RPMI7951 (cell line): Measurements from ENCODE around the gene CUX1. TPM values are rescaled to one million over a fixed set of nuclear protein-coding genes. Genes with fewer than 3 reads are reported as not detected.
"Not testable (repeated sequence)": the region's sequence is repeated elsewhere in the genome, so short reads cannot be mapped to it uniquely, and the experiment has no call there.

Experiments used
- DNase-seq: peaks from one replicate; pipeline ENCODE4 v3.0.0-alpha.2; 2012; ENCODE audit warnings: low read depth
- total RNA-seq: library from RNA; depleted of rRNA; stranded (reverse); fragments of >200 nt; shearing (Covaris generic); gene quantifications from 2 replicates; pipeline ENCODE4 v1.2.3, GENCODE V29; 2014

The CUX1 gene
- total RNA-seq, 1 experiment from 2014 or later = 28.6 TPM

DNA sequence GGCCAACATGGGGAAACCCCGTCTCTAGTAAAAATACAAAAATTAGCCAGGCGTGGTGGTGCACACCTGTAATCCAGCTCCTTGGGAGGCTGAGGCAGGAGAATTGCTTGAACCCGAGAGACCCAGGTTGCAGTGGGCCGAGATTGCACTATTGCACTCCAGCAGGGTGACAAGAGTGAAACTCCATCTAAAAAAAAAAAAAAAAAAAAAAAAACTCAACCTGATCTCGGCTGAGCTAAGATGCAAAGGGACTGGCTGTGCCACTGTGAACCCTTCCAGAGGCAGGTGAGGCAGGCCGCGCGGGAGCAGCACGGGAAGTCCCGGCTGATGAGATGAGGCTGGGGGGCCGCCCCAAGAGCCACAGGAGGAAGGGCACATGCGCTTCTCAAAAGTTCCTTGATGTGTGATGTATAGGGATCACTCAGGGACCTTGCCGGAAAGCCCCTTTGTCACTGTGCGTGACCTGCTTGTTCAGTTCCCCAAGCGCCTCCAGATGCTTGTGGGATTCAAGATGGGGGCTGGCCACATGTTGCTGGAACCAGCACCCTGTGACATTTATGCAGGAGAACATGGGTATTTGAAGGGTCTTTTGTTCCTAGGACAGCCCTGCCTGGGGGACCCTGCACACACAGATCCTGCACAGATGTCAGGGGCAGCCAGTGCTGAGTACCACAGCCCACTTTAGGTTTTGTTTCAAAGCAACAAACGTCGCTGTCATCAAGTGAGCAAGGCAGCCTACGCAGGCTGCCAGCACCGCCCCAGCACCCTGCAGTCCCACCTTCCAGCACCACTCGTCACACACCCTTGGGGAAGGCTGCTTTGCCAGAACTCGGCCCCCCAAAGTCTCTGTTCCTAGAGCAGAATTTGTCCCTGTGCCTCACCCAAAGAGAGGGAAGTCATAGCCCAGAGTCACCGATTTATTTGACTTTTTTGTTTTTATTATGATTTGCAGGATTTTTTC lies 394.4 kb downstream of the CUX1 start:
- DNase-seq = no peak

DNA sequence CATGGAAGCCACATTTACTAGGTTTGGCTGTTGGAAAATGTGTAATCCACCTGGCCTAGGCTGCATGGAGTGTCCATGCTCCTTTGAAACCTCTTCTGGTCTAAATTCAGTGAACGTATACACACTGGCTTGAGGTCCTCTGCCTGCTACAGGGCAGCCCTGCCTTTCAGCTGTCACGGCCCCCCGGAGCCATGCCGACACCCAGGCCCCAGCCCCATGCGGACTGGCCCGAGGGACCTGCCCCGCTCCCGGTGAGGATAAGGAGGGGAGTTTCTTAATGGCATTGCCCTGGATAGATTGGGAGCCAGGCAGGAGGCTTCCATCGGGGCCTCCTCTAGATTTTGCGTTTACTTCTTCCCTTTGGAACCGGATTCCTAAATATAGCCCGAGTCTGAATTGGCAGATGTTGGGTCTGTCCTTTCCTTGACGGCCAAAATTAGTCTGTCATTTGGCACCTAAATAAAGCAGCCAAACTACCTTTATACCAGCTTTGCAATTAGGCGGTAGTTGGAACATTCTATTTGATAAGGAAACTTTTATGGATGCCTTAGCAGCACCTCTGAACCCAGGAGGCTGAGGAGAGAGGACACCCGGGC lies 397.1 kb downstream of the CUX1 start:
- no peak for DNase-seq

- DNase-seq = no peak
These were observed 397.8 kb downstream of the CUX1 start for GRCh38 chr7:102215256-102215655.

DNA sequence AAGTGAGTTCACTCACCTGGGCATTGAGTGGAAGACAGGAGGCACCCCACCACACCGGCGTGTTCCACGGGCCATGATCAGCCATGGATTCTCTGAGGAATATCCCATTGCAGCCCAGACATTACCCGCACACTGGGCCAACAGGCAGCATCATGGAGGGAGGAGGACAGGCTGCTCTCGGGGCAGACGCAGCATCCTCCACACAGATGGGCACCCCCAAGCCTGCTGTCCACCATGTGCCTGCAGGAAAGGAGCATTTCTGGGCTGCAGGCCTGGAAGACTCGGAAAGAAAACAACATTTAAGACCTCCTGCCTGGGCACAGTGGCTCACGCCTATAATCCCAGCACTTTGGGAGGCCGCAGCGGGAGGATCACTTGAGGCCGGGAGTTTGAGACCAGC lies 398.3 kb downstream of the CUX1 start:
- DNase-seq = no peak

- no peak for DNase-seq
These were observed 399.3 kb downstream of the CUX1 start for GRCh38 chr7:102216573-102217314.

GRCh38 chr7:102220229-102220850 lies 402.9 kb downstream of the CUX1 start:
- no peak for DNase-seq

DNA sequence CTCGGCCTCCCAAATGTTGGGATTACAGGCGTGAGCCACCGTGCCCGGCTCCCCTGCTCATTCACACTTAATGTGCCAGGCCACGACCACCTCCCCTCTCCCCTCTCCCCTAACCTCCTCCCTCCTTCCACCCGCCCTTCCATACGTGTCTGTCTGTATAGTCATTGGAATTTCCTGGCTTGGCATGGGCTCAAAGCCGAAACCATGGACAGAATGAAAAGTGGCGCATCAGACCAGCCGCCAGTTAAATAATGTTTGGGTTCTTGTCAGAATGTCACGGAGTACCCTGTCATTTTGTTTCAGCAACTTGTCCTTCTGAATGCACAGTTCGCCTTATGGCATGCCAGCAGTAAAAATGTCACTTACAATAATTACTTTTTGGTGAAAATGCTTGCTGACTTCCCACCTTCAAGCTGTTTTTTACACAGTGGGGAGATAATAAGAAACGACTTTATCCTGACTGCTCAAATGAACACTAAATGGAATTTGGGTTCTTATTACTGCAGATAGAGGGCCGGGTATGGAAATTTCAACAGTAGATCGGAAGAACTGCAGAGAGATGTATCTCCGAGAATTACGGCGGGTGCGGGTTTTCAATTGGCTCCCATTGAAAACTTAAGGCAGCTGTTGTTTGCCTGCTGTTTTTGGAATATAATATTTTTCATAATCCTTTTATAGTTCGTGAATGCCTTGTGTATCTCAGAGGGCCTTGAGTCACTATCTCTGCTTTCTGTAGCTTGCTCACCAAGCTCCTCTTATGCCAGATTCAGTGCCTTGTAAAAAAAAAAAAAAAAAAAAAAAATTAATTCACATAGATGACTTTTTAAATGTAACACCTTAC lies 403.8 kb downstream of the CUX1 start:
- DNase-seq = peak; percentile 15

- no peak for DNase-seq
These were observed 404.5 kb downstream of the CUX1 start for GRCh38 chr7:102221961-102222360.

GRCh38 chr7:102222445-102222844 lies 405.0 kb downstream of the CUX1 start:
- DNase-seq = no peak

GRCh38 chr7:102223184-102223583 lies 405.8 kb downstream of the CUX1 start:
- no peak for DNase-seq

DNA sequence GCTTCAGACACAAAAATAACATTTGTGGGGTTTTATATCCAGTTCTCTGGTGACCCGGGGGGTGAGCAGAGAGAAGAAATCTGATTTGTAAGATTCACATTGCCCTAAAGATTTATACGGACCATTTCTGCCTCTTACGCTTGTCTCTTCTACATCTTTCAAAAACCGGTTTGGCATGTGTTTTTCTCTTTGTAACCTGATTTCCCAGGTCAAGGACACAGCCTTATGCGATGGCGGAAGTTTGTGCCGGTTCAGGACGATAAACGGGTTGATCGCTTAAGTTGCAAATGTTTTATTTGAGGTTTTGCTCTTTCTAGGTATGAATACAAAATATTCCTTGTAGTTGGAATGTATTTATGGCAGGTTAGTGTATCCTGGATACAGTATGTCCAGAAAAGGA lies 407.6 kb downstream of the CUX1 start:
- DNase-seq = no peak

DNA sequence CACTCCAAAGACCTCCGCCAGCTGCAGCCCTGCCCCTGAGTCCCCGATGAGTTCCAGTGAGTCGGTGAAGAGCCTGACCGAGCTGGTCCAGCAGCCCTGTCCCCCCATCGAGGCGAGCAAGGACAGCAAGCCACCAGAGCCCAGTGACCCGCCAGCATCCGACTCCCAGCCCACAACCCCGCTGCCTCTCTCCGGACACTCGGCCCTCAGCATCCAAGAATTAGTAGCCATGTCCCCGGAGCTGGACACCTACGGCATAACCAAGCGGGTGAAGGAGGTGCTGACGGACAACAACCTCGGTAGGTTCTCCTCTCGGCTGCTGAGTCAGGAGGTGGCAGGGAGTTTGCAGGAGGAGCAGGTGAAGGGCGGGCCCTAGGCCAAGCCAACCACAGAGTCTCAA lies 409.9 kb downstream of the CUX1 start:
- DNase-seq = no peak

- no peak for DNase-seq
These were observed 411.5 kb downstream of the CUX1 start for GRCh38 chr7:102228935-102229334.

GRCh38 chr7:102230162-102230561 lies 412.7 kb downstream of the CUX1 start:
- DNase-seq = not testable (repeated sequence)

GRCh38 chr7:102230593-102230992 lies 413.2 kb downstream of the CUX1 start:
- peak; percentile 18 for DNase-seq

GRCh38 chr7:102232611-102233286 lies 415.3 kb downstream of the CUX1 start:
- DNase-seq = no peak

DNA sequence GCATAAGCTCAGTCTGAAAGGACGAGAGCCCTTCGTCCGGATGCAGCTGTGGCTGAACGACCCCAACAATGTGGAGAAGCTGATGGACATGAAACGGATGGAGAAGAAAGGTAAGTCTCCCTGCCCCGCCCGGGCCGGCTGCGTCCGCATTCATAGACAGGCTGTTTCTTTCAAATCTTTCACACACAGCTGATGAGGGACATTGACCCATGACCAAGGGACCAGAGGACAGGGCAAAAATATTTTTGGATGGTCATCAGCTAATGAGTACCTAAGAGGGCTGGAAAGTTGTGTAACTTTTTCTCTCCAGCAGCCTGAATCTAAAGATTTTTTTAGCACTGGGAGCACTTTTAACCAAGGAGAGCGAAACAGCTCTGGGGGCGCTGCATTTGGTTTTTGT lies 416.7 kb downstream of the CUX1 start:
- DNase-seq = no peak

- no peak for DNase-seq
These were observed 417.6 kb downstream of the CUX1 start for GRCh38 chr7:102234801-102235550.

GRCh38 chr7:102236102-102236501 lies 418.7 kb downstream of the CUX1 start:
- DNase-seq = no peak
